Measurements from ENCODE around the gene INCA1.

The INCA1 gene

GRCh38 chr17:5019475-5019956 lies 22.2 kb upstream of the INCA1 start:
- TF ChIP-seq POLR2AphosphoS5 (IDR thresholded peaks at IDR 0.05; ENCODE audit: low read depth, low read length) = no peak
- TF ChIP-seq SPI1 (IDR thresholded peaks at IDR 0.05; ENCODE audit: low read depth, low read length) = no peak
- no peak for TF ChIP-seq POU2F2 (IDR thresholded peaks at IDR 0.05; ENCODE audit: low read depth, low read length)
- peak; percentile 59 for DNase-seq (ENCODE audit: insufficient read length, low spot score)
- peak; percentile 55 for FAIRE-seq

- FAIRE-seq (no peak), DNase-seq (ENCODE audit: insufficient read length, low spot score) (no peak)
- TF ChIP-seq SPI1 (IDR thresholded peaks at IDR 0.05; ENCODE audit: low read depth, low read length) (no peak), POLR2AphosphoS5 (IDR thresholded peaks at IDR 0.05; ENCODE audit: low read depth, low read length) (no peak), POLR2A (IDR thresholded peaks at IDR 0.05; ENCODE audit: low read depth, low read length) (no peak), POU2F2 (IDR thresholded peaks at IDR 0.05; ENCODE audit: low read depth, low read length) (no peak), PAX5 (IDR thresholded peaks at IDR 0.05; ENCODE audit: insufficient read depth, low read length, severe bottlenecking) (no peak), TAF1 (IDR thresholded peaks at IDR 0.05; ENCODE audit: low read depth, low read length) (no peak)
Observed at GRCh38 chr17:5014357-5014756, 17.0 kb upstream of the INCA1 start.

- TF ChIP-seq SPI1 (IDR thresholded peaks at IDR 0.05; ENCODE audit: low read depth, low read length) (no peak), POLR2A (IDR thresholded peaks at IDR 0.05; ENCODE audit: low read depth, low read length) (no peak), POU2F2 (IDR thresholded peaks at IDR 0.05; ENCODE audit: low read depth, low read length) (peak; percentile 60; the same call in 1 of the 2 replicates), PAX5 (IDR thresholded peaks at IDR 0.05; ENCODE audit: insufficient read depth, low read length, severe bottlenecking) (no peak), TAF1 (IDR thresholded peaks at IDR 0.05; ENCODE audit: low read depth, low read length) (no peak)
- FAIRE-seq (peak; percentile 85), DNase-seq (ENCODE audit: insufficient read length, low spot score) (peak; percentile 61)
Observed at GRCh38 chr17:5011928-5012327, 14.6 kb upstream of the INCA1 start.

- DNase-seq (ENCODE audit: insufficient read length, low spot score) (no peak), FAIRE-seq (no peak)
- no peak for TF ChIP-seq SPI1 (IDR thresholded peaks at IDR 0.05; ENCODE audit: low read depth, low read length)
- TF ChIP-seq POU2F2 (IDR thresholded peaks at IDR 0.05; ENCODE audit: low read depth, low read length) = no peak
- TF ChIP-seq TAF1 (IDR thresholded peaks at IDR 0.05; ENCODE audit: low read depth, low read length) = no peak
- no peak for TF ChIP-seq POLR2AphosphoS5 (IDR thresholded peaks at IDR 0.05; ENCODE audit: low read depth, low read length)
Observed at GRCh38 chr17:5003214-5003867, 6.0 kb upstream of the INCA1 start.

GRCh38 chr17:5002121-5002788 lies 4.9 kb upstream of the INCA1 start:
- DNase-seq (ENCODE audit: insufficient read length, low spot score) (no peak), FAIRE-seq (no peak)
- TF ChIP-seq PAX5 (IDR thresholded peaks at IDR 0.05; ENCODE audit: insufficient read depth, low read length, severe bottlenecking) (no peak), POLR2A (IDR thresholded peaks at IDR 0.05; ENCODE audit: low read depth, low read length) (no peak), POLR2AphosphoS5 (IDR thresholded peaks at IDR 0.05; ENCODE audit: low read depth, low read length) (no peak), TAF1 (IDR thresholded peaks at IDR 0.05; ENCODE audit: low read depth, low read length) (no peak), POU2F2 (IDR thresholded peaks at IDR 0.05; ENCODE audit: low read depth, low read length) (no peak), SPI1 (IDR thresholded peaks at IDR 0.05; ENCODE audit: low read depth, low read length) (no peak)

- no peak for TF ChIP-seq POLR2A (IDR thresholded peaks at IDR 0.05; ENCODE audit: low read depth, low read length)
- TF ChIP-seq POU2F2 (IDR thresholded peaks at IDR 0.05; ENCODE audit: low read depth, low read length) = no peak
- TF ChIP-seq SPI1 (IDR thresholded peaks at IDR 0.05; ENCODE audit: low read depth, low read length) = no peak
- TF ChIP-seq PAX5 (IDR thresholded peaks at IDR 0.05; ENCODE audit: insufficient read depth, low read length, severe bottlenecking) = no peak
- TF ChIP-seq TAF1 (IDR thresholded peaks at IDR 0.05; ENCODE audit: low read depth, low read length) = no peak
- no peak for TF ChIP-seq POLR2AphosphoS5 (IDR thresholded peaks at IDR 0.05; ENCODE audit: low read depth, low read length)
- FAIRE-seq (no peak), DNase-seq (ENCODE audit: insufficient read length, low spot score) (no peak)
Observed at GRCh38 chr17:5000237-5000639, 2.9 kb upstream of the INCA1 start.

GRCh38 chr17:4999430-5000093 lies 2.2 kb upstream of the INCA1 start:
- peak; percentile 62 for FAIRE-seq
- DNase-seq (ENCODE audit: insufficient read length, low spot score) = no peak
- TF ChIP-seq POLR2A (IDR thresholded peaks at IDR 0.05; ENCODE audit: low read depth, low read length) (no peak), POLR2AphosphoS5 (IDR thresholded peaks at IDR 0.05; ENCODE audit: low read depth, low read length) (no peak), SPI1 (IDR thresholded peaks at IDR 0.05; ENCODE audit: low read depth, low read length) (no peak), PAX5 (IDR thresholded peaks at IDR 0.05; ENCODE audit: insufficient read depth, low read length, severe bottlenecking) (no peak), TAF1 (IDR thresholded peaks at IDR 0.05; ENCODE audit: low read depth, low read length) (no peak)

GRCh38 chr17:4998732-4999429 lies 1.6 kb upstream of the INCA1 start:
- TF ChIP-seq POLR2AphosphoS5 (IDR thresholded peaks at IDR 0.05; ENCODE audit: low read depth, low read length) (no peak), SPI1 (IDR thresholded peaks at IDR 0.05; ENCODE audit: low read depth, low read length) (no peak), PAX5 (IDR thresholded peaks at IDR 0.05; ENCODE audit: insufficient read depth, low read length, severe bottlenecking) (no peak), POU2F2 (IDR thresholded peaks at IDR 0.05; ENCODE audit: low read depth, low read length) (peak; percentile 66; the same call in 1 of the 2 replicates)
- DNase-seq (ENCODE audit: insufficient read length, low spot score) = peak; percentile 55
- peak; percentile 78 for FAIRE-seq

Data from GM12891 (cell line).